K562 (cell line): Measurements from ENCODE around the gene DCUN1D4. TPM values are rescaled to one million over a fixed set of nuclear protein-coding genes. Genes with fewer than 3 reads are reported as not detected.

Experiments used
- AFF4 ChIP-seq: sonication (generic); formaldehyde crosslinking; IDR thresholded peaks from 2 replicates; pipeline ENCODE4 v1.8.0; 2023; ENCODE audit warnings: mild to moderate bottlenecking, missing genetic modification reagents
- CTCF ChIP-seq, 3 experiments: IDR thresholded peaks in 2 of 3; conservative IDR thresholded peaks in 1 of 3; 2 replicates each; pipeline ENCODE4 v1.5.1; 2011 to 2012; ENCODE audit warnings: low read length in 3 of 3, mild to moderate bottlenecking in 3 of 3, control low read depth in 2 of 3, improper control_type of control experiment in 1 of 3, inconsistent platforms in 1 of 3, low read depth in 1 of 3, mixed read lengths in 1 of 3, moderate library complexity in 1 of 3; ENCODE audit not compliant: insufficient read depth in 2 of 3
- DNMT1 ChIP-seq: fragments of 450-650 bp; IDR thresholded peaks from 2 replicates; pipeline ENCODE4 v1.6.1; 2016; ENCODE audit warnings: antibody characterized with exemption, mild to moderate bottlenecking
- GTF3C2 ChIP-seq: IDR thresholded peaks from 3 replicates; pipeline ENCODE4 v1.6.1; 2011; ENCODE audit warnings: borderline replicate concordance, mild to moderate bottlenecking, moderate library complexity; ENCODE audit not compliant: insufficient read length; ENCODE audit errors: extremely low read depth
- MECOM ChIP-seq: fragments of 250-450 bp; sonication (Bioruptor Pico); IDR thresholded peaks from 2 replicates; pipeline ENCODE4 v1.8.0; 2022; ENCODE audit warnings: inconsistent platforms
- MIER1 ChIP-seq: fragments of 450-650 bp; IDR thresholded peaks from 2 replicates; pipeline ENCODE4 v1.6.1; 2016; ENCODE audit warnings: antibody characterized with exemption, mild to moderate bottlenecking, low read depth
- MITF ChIP-seq: IDR thresholded peaks from 2 replicates; pipeline ENCODE4 v1.6.1; 2014; ENCODE audit warnings: antibody characterized with exemption
- NFE2L1 ChIP-seq: fragments of 450-650 bp; IDR thresholded peaks from 2 replicates; pipeline ENCODE4 v1.6.1; 2016; ENCODE audit warnings: missing genetic modification characterization, low read depth, mild to moderate bottlenecking, missing compliant biosample characterization, moderate library complexity, borderline replicate concordance
- NR3C1 ChIP-seq: sonication (generic); formaldehyde crosslinking; IDR thresholded peaks from 2 replicates; pipeline ENCODE4 v1.8.1; 2022; ENCODE audit warnings: missing genetic modification reagents
- PKNOX1 ChIP-seq: fragments of 450-650 bp; IDR thresholded peaks from 2 replicates; pipeline ENCODE4 v1.6.1; 2016
- TCF15 ChIP-seq: fragments of 250-450 bp; sonication (Bioruptor Pico); IDR thresholded peaks from 2 replicates; pipeline ENCODE4 v1.8.0; 2022; ENCODE audit warnings: moderate library complexity, mild to moderate bottlenecking, inconsistent platforms
- TSC22D4 ChIP-seq: fragments of 450-650 bp; IDR thresholded peaks from 2 replicates; pipeline ENCODE4 v1.6.1; 2016; ENCODE audit warnings: missing genetic modification characterization, missing biosample characterization, control low read depth
- ZNF347 ChIP-seq: fragments of 450-650 bp; formaldehyde crosslinking; IDR thresholded peaks from 2 replicates; pipeline ENCODE4 v1.4.0; 2020; ENCODE audit warnings: low read depth, mild to moderate bottlenecking, moderate library complexity
- ZNF57 ChIP-seq: fragments of 450-650 bp; formaldehyde crosslinking; IDR thresholded peaks from 2 replicates; pipeline ENCODE4 v1.4.0; 2020; ENCODE audit warnings: mild to moderate bottlenecking, moderate library complexity
- ZNF830 ChIP-seq: fragments of 250-450 bp; sonication (Bioruptor Pico); IDR thresholded peaks from 2 replicates; pipeline ENCODE4 v1.5.0; 2021; ENCODE audit warnings: mild to moderate bottlenecking
- ZSCAN29 ChIP-seq: fragments of 450-650 bp; IDR thresholded peaks from 2 replicates; pipeline ENCODE4 v1.6.1; 2017
- polyA plus RNA-seq, 8 experiments: library from polyadenylated mRNA; depleted of rRNA in 4 of 8; stranded (reverse) in 5 of 8; unstranded in 3 of 8; fragments of >200 nt; fragmentation: Nextera tagmentation in 2 of 8; fragmentation: Illumina TruSeq in 1 of 8; extraction: Ambion mirVana in 2 of 8; extraction: Trizol in 1 of 8; gene quantifications; 2 replicates each; pipeline versions ENCODE4 v1.2.1 to v1.2.3, GENCODE V29; 2011 to 2014; ENCODE audit warnings: inconsistent platforms in 1 of 8, missing spikeins in 1 of 8
- total RNA-seq, 7 experiments: library from RNA; depleted of rRNA in 6 of 7; stranded (reverse); fragments of >200 nt in 6 of 7; fragmentation: Illumina TruSeq in 2 of 7; extraction: Trizol in 2 of 7; gene quantifications; 2 replicates each; pipeline versions ENCODE4 v1.2.1 to v1.2.3, GENCODE V29; 2011 to 2021; ENCODE audit warnings: low replicate concordance in 1 of 7

Gene DCUN1D4
- total and polyA plus RNA-seq, 9 of the 15 experiments (the other 6 are each of a cell fraction or from before 2014, with no cell fraction given), result 15.1 to 73.5 (median 23.0) TPM

- no peak for TF ChIP-seq AFF4 (CRISPR knock-in tag)
- TF ChIP-seq MITF, result no peak
- no peak for TF ChIP-seq TCF15 (CRISPR knock-in tag)
- no peak for TF ChIP-seq ZSCAN29
- TF ChIP-seq ZNF347, result no peak
- TF ChIP-seq NR3C1 (CRISPR knock-in tag), result no peak
- TF ChIP-seq CTCF (IDR thresholded peaks at IDR 0.05 in 2 of 3, conservative IDR thresholded peaks at IDR 0.05 in 1 of 3; ENCODE audit: insufficient read depth in 2 of 3, low read depth in 1 of 3, low read length in 3 of 3), result peak; percentile 44 to 61 (median 53)
- TF ChIP-seq MIER1, result no peak
- TF ChIP-seq ZNF830 (CRISPR knock-in tag), result no peak
- TF ChIP-seq DNMT1, result no peak
- no peak for TF ChIP-seq GTF3C2
- no peak for TF ChIP-seq ZNF57 (CRISPR knock-in tag)
- TF ChIP-seq TSC22D4 (tag), result no peak
- TF ChIP-seq PKNOX1, result peak; percentile 100
- TF ChIP-seq NFE2L1, result no peak
- no peak for TF ChIP-seq MECOM
These were observed at the start of gene DCUN1D4 (continued) for GRCh38 chr4:51842554-51843308.
